Measurements from ENCODE around the gene CCDC81. TPM values are rescaled to one million over a fixed set of nuclear protein-coding genes. Genes with fewer than 3 reads are reported as not detected.

The CCDC81 gene
- polyA plus RNA-seq, 1 donor: 1.4 TPM

DNA sequence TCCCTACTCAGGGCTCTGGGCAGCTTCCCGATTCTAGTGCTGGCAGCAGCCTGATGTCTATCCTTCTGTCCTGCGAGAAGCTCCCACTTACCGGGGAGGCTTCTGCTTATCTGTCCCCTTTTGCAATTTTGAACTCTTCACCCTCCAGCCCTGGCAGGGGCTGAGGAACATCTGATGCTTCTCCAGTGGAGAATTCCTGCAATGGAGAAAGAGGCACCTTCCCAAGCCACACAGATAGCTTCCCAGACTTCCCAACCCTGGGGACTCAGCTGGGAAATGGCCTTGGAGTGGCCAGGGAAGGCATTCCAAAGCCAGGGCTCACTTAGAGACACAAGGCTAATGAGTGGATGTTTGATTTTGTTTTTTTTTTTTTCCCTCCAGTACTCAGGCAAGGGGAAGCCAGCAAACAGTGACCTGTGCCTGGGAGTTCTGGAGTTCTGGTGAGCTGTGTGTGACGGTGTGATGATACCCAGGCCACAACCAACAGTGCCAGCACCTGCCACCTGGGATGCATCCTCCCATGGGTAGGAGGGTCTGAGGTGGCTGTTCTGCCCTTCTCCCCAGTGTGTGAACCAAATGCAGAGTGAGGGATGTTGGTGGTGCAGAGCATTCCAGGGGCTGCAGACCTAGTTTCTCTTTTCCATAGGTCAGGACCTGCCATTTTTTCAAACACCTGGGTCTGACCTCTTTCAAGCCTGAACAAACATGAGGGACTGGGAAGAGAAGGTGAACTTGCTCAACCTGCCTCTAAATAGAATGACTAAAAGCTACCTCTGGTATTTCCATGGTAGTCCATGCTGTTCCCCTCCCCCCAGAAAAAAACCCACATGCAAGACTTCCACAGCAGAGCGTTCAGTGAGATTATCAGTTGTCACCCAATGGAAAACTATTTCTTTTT lies 95.1 kb downstream of the CCDC81 start:
- no peak for DNase-seq

Other genes starting within 250 kb of the CCDC81 start
- 17.7 TPM for gene EED, start 130.1 kb upstream of the CCDC81 start, polyA plus RNA-seq (ENCODE audit: insufficient read length)
- gene HIKESHI, start 72.6 kb upstream of the CCDC81 start, polyA plus RNA-seq (ENCODE audit: insufficient read length): 30.8 TPM